Measurements from ENCODE around the gene TESK2.
"Not testable (repeated sequence)": the region's sequence is repeated elsewhere in the genome, so short reads cannot be mapped to it uniquely, and the experiment has no call there.

The TESK2 gene, protein sequence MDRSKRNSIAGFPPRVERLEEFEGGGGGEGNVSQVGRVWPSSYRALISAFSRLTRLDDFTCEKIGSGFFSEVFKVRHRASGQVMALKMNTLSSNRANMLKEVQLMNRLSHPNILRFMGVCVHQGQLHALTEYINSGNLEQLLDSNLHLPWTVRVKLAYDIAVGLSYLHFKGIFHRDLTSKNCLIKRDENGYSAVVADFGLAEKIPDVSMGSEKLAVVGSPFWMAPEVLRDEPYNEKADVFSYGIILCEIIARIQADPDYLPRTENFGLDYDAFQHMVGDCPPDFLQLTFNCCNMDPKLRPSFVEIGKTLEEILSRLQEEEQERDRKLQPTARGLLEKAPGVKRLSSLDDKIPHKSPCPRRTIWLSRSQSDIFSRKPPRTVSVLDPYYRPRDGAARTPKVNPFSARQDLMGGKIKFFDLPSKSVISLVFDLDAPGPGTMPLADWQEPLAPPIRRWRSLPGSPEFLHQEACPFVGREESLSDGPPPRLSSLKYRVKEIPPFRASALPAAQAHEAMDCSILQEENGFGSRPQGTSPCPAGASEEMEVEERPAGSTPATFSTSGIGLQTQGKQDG

GRCh38 chr1:45490626-45491486, at the start of gene TESK2:
Gene TESK2 (minus strand): TSS chr1:45491163. CDS start chr1:45457785, 33,378 bp downstream.
- DNase-seq (ENCODE audit: low spot score): peak; percentile 91

- no peak for DNase-seq (ENCODE audit: low spot score)
These were observed 45.9 kb upstream of the TESK2 start for GRCh38 chr1:45536886-45537285.

GRCh38 chr1:45535988-45536766, 45.2 kb upstream of the TESK2 start:
- DNase-seq (ENCODE audit: low spot score): no peak

GRCh38 chr1:45531873-45532272, 40.9 kb upstream of the TESK2 start:
- no peak for DNase-seq (ENCODE audit: low spot score)

DNA sequence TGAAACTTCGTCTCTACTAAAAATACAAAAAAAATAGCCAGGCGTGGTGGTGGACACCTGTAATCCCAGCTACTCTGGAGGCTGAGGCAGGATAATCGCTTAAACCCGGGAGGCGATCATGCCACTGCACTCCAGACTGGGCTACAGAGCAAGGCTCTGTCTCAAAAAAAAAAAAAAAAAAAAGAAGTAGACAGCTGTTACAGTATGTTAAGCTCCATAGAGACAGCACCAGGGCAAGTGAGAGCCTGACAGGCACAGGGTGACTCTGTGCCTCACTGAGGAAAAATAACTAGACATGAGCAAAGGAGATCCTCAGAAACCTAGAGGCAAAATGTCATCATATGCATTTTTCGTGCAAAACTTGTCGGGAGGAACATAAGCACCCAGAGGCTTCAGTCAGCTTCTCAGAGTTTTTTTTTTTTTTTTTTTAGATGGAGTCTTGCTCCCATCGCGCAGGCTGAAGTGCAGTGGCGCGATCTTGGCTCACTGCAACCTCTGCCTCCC, 39.7 kb upstream of the TESK2 start:
- peak; percentile 38 for DNase-seq (ENCODE audit: low spot score)

DNA sequence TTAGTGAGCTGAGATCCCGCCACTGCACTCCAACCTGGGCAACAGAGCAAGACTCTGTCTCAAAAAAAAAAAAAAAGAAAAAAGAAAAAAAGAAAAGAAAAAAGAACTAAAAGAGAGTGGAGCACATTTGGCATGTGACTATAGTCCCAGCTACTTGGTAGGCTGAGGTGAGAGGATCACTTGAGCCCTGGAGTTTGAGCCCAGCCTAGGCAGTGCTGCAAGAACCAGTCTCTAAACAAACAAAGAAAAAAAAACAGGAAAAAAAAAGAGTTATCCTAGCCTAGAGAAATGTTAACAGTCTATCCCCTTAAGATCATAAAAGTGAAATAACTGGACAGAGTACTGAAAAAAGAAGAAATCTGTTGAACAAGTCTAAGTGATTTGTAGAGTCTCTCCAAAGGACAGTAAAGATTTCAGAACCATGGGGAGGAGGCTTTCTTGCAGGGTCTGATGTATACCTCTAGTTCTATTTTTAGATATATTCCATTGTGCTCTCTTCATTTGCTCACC, 35.2 kb upstream of the TESK2 start:
- no peak for DNase-seq (ENCODE audit: low spot score)

DNA sequence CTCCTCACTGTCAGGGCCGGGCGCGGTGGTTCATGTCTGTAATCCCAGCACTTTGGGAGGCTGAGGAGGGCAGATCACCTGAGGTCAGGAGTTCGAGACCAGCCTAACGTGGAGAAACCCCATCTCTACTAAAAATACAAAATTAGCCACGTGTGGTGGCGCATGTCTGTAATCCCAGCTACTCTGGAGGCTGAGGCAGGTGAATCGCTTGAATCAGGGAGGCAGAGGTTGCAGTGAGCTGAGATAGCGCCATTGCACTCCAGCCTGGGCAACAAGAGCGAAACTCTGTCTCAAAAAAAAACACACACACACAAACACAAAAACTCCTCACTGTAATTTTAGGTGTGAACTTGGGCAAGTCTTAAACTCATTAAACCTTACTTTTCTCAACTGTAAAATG, 33.0 kb upstream of the TESK2 start:
- not testable (repeated sequence) for DNase-seq (ENCODE audit: low spot score)

- not testable (repeated sequence) for DNase-seq (ENCODE audit: low spot score)
These were observed 32.6 kb upstream of the TESK2 start for GRCh38 chr1:45523516-45523915.

DNA sequence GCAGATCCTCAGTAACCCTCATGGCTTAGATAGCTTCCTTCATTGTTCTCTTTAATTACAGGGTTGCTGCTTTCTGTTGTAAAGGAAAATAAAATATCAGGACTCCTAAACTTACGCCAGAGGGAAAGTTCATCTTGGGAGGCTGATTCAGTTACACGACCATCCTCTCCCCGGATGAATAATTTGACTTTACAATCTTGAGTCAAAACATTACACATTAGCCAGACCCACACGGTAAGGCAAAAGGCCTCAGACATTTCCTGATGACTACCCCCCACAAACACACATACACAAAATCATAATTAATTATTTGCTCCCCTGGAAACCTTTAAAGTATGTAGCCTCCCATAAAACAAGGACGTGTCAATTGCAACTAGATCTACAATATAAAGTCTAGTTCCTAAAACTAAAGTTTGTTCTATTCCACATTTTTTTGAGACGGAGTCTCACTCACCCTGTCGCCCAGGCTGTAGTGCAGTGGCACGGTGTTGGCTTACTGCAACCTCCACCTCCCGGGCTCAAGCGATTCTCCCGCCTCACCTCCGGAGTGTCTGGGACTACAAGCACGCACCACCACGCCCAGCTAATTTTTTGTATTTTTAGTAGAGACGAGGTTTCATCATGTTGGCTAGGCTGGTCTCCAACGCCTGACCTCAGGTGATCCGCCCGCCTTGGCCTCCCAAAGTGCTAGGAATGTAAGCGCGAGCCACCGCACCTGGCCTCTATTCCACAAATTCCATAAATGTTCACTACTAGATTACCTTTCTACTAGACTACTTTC, 31.6 kb upstream of the TESK2 start:
- DNase-seq (ENCODE audit: low spot score): no peak

DNA sequence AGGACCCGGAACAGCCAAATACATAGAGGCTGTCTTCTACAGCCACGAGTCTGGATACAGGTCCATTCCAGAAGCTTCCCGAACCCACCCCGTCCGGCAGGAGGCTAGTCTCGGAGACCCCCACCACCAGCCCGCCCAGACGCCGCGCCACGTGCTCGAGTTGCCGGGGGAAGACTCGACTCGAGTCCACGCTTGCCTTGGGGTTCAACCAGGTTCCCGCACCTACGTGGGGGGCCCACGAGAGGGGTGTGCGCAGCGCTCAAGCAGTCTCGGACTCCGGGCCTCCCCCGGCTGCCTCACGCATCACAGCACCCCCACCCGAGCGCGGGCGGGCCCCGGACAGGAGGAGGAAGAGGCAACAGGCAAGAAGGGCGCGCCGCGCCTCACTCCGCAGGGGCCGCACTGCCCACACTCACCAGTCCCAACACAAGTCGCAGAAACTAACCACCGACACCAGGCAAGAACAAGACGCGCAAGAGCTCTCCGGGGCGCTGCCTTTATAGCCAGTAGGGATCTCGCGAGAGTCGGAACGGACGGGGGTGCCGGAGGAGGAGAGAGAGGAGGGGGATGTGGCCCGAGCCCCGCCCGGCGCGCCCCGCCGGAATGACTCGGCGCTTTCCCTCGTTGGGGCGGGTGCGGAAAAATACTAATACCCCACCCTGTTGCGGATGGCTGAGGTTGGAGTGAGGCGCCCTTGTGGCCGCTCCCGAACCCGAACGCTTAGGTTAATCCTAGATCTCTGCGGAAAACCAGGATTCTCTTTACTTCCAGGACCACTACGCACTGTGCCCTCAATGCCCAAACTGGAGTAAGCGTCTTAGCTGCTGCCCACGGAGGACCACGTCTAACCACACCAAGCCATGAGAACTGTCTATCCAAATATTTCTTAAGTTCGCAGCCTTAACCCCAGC, 30.7 kb upstream of the TESK2 start, which contains the start of gene PRDX1:
Gene PRDX1, minus strand, starts transcription at position 472 of the 911 bp plus-strand sequence. CDS start 2,841 bp downstream, outside the sequence.
- peak; percentile 96 for DNase-seq (ENCODE audit: low spot score)

- DNase-seq (ENCODE audit: low spot score): not testable (repeated sequence)
These were observed 28.8 kb upstream of the TESK2 start for GRCh38 chr1:45519774-45520173.

DNA sequence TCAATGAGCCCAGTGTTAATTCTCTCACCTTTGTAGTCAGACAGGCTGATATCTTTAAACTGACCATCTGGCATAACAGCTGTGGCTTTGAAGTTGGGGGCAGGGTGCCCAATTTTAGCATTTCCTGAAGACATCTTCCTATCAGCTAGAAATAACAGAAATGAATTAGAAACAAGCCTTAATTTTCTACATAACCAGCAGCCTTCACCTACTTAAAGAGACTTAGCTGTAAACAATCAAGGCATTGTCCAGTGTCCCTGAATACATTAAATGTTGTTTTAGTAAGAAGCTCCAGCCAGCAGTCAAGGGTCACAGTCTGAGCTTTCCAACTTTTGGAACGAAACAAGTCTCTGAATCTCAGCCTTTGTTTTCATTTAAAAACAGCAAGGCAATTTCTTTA, 27.9 kb upstream of the TESK2 start:
- DNase-seq (ENCODE audit: low spot score): no peak

DNA sequence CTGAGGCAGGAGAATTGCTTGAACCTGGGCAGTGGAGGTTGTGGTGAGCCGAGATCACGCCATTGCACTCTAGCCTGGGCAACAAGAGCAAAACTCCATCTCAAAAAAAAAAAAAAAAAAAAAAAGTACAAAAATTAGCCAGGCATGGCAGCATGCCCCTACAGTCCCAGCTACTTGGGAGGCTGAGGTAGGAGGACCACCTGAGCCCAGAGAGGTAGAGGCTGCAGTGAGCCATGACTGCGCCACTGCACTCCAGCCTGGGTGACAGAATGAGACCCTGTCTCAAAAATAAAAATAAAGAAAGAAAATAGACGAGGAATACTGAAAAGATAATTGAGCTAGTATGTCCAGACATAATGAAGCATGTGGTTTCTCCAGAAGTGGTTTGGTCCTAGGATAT, 27.4 kb upstream of the TESK2 start:
- DNase-seq (ENCODE audit: low spot score): not testable (repeated sequence)

GRCh38 chr1:45516465-45516864, 25.5 kb upstream of the TESK2 start:
- no peak for DNase-seq (ENCODE audit: low spot score)

DNA sequence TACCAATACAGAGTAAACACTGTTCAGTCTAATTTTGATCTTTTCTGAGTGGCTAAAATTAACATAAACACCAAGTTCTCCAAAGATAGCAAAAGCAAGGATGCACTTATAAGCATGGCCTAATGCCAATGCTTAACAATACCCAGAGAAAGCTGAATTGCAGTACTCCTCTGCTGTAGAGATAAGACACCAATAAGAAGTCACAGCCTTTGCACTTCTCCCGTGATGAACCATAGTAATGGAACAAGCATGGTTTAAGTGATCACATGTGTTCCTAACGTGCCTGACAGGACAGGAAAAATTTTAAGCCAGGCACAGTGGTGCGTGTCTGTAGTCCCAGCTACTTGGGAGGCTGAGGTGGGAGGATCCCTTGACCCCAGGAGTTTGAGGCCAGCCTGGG, 25.1 kb upstream of the TESK2 start:
- DNase-seq (ENCODE audit: low spot score): no peak

- DNase-seq (ENCODE audit: low spot score): not testable (repeated sequence)
These were observed 22.7 kb upstream of the TESK2 start for GRCh38 chr1:45513532-45514260.

- DNase-seq (ENCODE audit: low spot score): peak; percentile 72
These were observed 21.7 kb upstream of the TESK2 start for GRCh38 chr1:45512641-45513054.

DNA sequence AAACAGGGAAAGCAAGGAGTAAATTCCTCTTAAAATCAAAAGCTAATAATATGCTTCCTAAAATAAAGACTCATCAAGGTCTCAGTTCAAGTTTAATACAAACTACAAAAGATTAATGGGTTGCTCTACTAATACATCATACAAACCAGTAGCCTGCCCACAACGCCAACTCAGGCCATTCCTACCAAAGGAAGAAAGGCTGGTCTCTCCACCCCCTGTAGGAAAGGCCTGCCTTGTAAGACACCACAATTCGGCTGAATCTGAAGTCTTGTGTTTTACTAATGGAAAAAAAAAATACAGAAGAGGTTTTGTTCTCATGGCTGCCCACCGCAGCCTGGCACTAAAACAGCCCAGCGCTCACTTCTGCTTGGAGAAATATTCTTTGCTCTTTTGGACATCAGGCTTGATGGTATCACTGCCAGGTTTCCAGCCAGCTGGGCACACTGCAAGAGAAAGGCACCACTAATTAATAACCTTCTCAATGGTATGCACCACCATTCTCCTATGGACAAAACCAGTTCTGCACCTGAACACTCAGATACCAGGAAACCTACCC, 20.1 kb upstream of the TESK2 start:
- DNase-seq (ENCODE audit: low spot score): no peak
